NT2/D1 (cell line): ENCODE data around the gene HNRNPA0.

Experiments
- YY1 ChIP-seq: IDR thresholded peaks from 2 replicates; pipeline ENCODE4 v1.6.1; 2011; ENCODE audit not compliant: insufficient read length, insufficient read depth
- ZNF274 ChIP-seq: IDR thresholded peaks from 2 replicates; pipeline ENCODE4 v1.6.1; 2011; ENCODE audit warnings: mild to moderate bottlenecking, low read depth, low read length

DNA sequence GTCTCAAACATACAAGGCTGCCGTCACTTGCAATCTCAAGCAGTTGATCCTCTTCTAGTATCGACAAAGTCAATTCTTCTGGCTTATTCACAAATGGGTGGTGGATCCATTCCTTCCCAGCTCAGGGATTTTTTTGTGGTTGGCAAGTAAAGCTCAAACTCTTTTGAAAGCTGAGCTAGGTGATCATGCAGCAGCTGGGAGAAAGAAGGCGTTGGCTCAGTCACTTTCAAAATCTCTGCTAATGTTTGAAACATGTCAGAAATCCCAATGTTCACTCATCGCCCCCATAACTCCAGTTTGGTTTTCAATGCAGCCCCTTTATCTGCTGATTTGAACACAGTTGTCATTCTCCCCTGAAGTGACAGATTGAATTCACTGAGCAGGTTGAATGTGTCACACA is 4.0 kb upstream of the HNRNPA0 start:
- TF ChIP-seq ZNF274 (no peak), YY1 (no peak)
